Measurements from ENCODE around the gene JPT2. TPM values are rescaled to one million over a fixed set of nuclear protein-coding genes. Genes with fewer than 3 reads are reported as not detected.
A peak's percentile ranks its signal among the peaks of the same experiment; 100 is the strongest.

JPT2 gene
- total RNA-seq, 2 experiments from 2014 or later = 56.1 to 61.7 TPM

- H3K27ac Mint-ChIP-seq = no peak overlapping the region
- peaks cover 38% of the 10 kb centered on the region for H3K4me1 Mint-ChIP-seq (ENCODE audit: low read depth)
- no peak for ATAC-seq
- DNase-seq = no peak
- H3K9me3 Mint-ChIP-seq (ENCODE audit: insufficient read depth) = no peaks in the 10 kb centered on the region
- no peaks in the 10 kb centered on the region for H3K27me3 Mint-ChIP-seq (ENCODE audit: low read depth)
- peaks cover 25% of the 10 kb centered on the region for H3K36me3 Mint-ChIP-seq (ENCODE audit: low read depth)
- H3K4me3 Mint-ChIP-seq = no peak overlapping the region
- POLR2A ChIA-PET = no interaction called here
- CTCF ChIA-PET = interaction anchor here (0.9 kb wide), 1 partner anchor 34 kb away, joined by 3 read pairs; no protein-coding TSS in a partner anchor
Measured at GRCh38 chr16:1681032-1681431, 3.0 kb downstream of the JPT2 start.

- Mint-ChIP-seq H3K27ac (peak overlapping the region; percentile 2), H3K4me1 (ENCODE audit: low read depth) (no peaks in the 10 kb centered on the region), H3K9me3 (ENCODE audit: insufficient read depth) (no peaks in the 10 kb centered on the region), H3K27me3 (ENCODE audit: low read depth) (no peaks in the 10 kb centered on the region), H3K36me3 (ENCODE audit: low read depth) (peaks cover 51% of the 10 kb centered on the region), H3K4me3 (no peak overlapping the region)
- ChIA-PET POLR2A (no interaction called here), CTCF (no interaction called here)
- DNase-seq (no peak), ATAC-seq (no peak)
Measured at GRCh38 chr16:1687427-1688316, 9.6 kb downstream of the JPT2 start.

GRCh38 chr16:1688807-1689560 lies 10.9 kb downstream of the JPT2 start:
- Mint-ChIP-seq H3K36me3 (ENCODE audit: low read depth) (peaks cover 56% of the 10 kb centered on the region), H3K27ac (no peak overlapping the region), H3K4me1 (ENCODE audit: low read depth) (no peaks in the 10 kb centered on the region), H3K9me3 (ENCODE audit: insufficient read depth) (no peaks in the 10 kb centered on the region), H3K4me3 (no peak overlapping the region), H3K27me3 (ENCODE audit: low read depth) (no peaks in the 10 kb centered on the region)
- DNase-seq (no peak), ATAC-seq (no peak)
- ChIA-PET CTCF (no interaction called here), POLR2A (no interaction called here)

- ChIA-PET CTCF (no interaction called here), POLR2A (no interaction called here)
- Mint-ChIP-seq H3K4me1 (ENCODE audit: low read depth) (no peaks in the 10 kb centered on the region), H3K4me3 (no peak overlapping the region), H3K27me3 (ENCODE audit: low read depth) (no peaks in the 10 kb centered on the region), H3K27ac (no peak overlapping the region), H3K9me3 (ENCODE audit: insufficient read depth) (no peaks in the 10 kb centered on the region), H3K36me3 (ENCODE audit: low read depth) (peaks cover 57% of the 10 kb centered on the region)
- ATAC-seq (no peak), DNase-seq (no peak)
Measured at GRCh38 chr16:1689853-1690252, 11.8 kb downstream of the JPT2 start.

GRCh38 chr16:1690810-1691209 lies 12.7 kb downstream of the JPT2 start:
- ChIA-PET POLR2A (no interaction called here), CTCF (interaction anchor here (1.6 kb wide), 1 partner anchor 15 kb away, joined by 5 read pairs; the partner anchor contains the start of gene MAPK8IP3)
- ATAC-seq (no peak), DNase-seq (no peak)
- H3K4me3 Mint-ChIP-seq = no peak overlapping the region
- no peaks in the 10 kb centered on the region for H3K4me1 Mint-ChIP-seq (ENCODE audit: low read depth)
- peaks cover 57% of the 10 kb centered on the region for H3K36me3 Mint-ChIP-seq (ENCODE audit: low read depth)
- no peaks in the 10 kb centered on the region for H3K27me3 Mint-ChIP-seq (ENCODE audit: low read depth)
- H3K27ac Mint-ChIP-seq = no peak overlapping the region
- no peaks in the 10 kb centered on the region for H3K9me3 Mint-ChIP-seq (ENCODE audit: insufficient read depth)

- DNase-seq = no peak
- ATAC-seq = no peak
- Mint-ChIP-seq H3K4me1 (ENCODE audit: low read depth) (no peaks in the 10 kb centered on the region), H3K4me3 (no peak overlapping the region), H3K36me3 (ENCODE audit: low read depth) (peaks cover 58% of the 10 kb centered on the region), H3K9me3 (ENCODE audit: insufficient read depth) (no peaks in the 10 kb centered on the region), H3K27me3 (ENCODE audit: low read depth) (no peaks in the 10 kb centered on the region), H3K27ac (no peak overlapping the region)
- ChIA-PET CTCF (interaction anchor here (1.6 kb wide), 1 partner anchor 15 kb away, joined by 5 read pairs; the partner anchor contains the start of gene MAPK8IP3), POLR2A (no interaction called here)
Measured at GRCh38 chr16:1691276-1691675, 13.2 kb downstream of the JPT2 start.

- Mint-ChIP-seq H3K4me3 (no peak overlapping the region), H3K36me3 (ENCODE audit: low read depth) (peaks cover 63% of the 10 kb centered on the region), H3K27ac (no peak overlapping the region), H3K27me3 (ENCODE audit: low read depth) (no peaks in the 10 kb centered on the region), H3K4me1 (ENCODE audit: low read depth) (no peaks in the 10 kb centered on the region), H3K9me3 (ENCODE audit: insufficient read depth) (no peaks in the 10 kb centered on the region)
- ATAC-seq (no peak), DNase-seq (no peak)
- CTCF ChIA-PET = interaction anchor here (1.6 kb wide), 1 partner anchor 14 kb away, joined by 5 read pairs; the partner anchor contains the start of gene MAPK8IP3
- POLR2A ChIA-PET = interaction anchor here (0.6 kb wide), 1 partner anchor 14 kb away, joined by 6 read pairs; the partner anchor contains the start of gene JPT2
Measured at GRCh38 chr16:1691956-1692355, 13.9 kb downstream of the JPT2 start.

- Mint-ChIP-seq H3K9me3 (ENCODE audit: insufficient read depth) (no peaks in the 10 kb centered on the region), H3K36me3 (ENCODE audit: low read depth) (peaks cover 68% of the 10 kb centered on the region), H3K4me1 (ENCODE audit: low read depth) (no peaks in the 10 kb centered on the region), H3K27me3 (ENCODE audit: low read depth) (no peaks in the 10 kb centered on the region), H3K27ac (no peak overlapping the region), H3K4me3 (no peak overlapping the region)
- CTCF ChIA-PET = interaction anchor here (1.3 kb wide), 1 partner anchor 9 kb away, joined by 5 read pairs; the partner anchor contains the start of gene MAPK8IP3
- ATAC-seq (no peak), DNase-seq (no peak)
- POLR2A ChIA-PET = no interaction called here
Measured at GRCh38 chr16:1696863-1697262, 18.8 kb downstream of the JPT2 start.

GRCh38 chr16:1698680-1699079 lies 20.6 kb downstream of the JPT2 start:
- no peaks in the 10 kb centered on the region for H3K9me3 Mint-ChIP-seq (ENCODE audit: insufficient read depth)
- ChIA-PET POLR2A (no interaction called here), CTCF (no interaction called here)
- no peak overlapping the region for H3K4me3 Mint-ChIP-seq
- peaks cover 62% of the 10 kb centered on the region for H3K36me3 Mint-ChIP-seq (ENCODE audit: low read depth)
- DNase-seq (no peak), ATAC-seq (no peak)
- no peak overlapping the region for H3K27ac Mint-ChIP-seq
- H3K4me1 Mint-ChIP-seq (ENCODE audit: low read depth) = no peaks in the 10 kb centered on the region
- no peaks in the 10 kb centered on the region for H3K27me3 Mint-ChIP-seq (ENCODE audit: low read depth)

GRCh38 chr16:1700246-1700645 lies 22.2 kb downstream of the JPT2 start:
- ATAC-seq = no peak
- no peaks in the 10 kb centered on the region for H3K9me3 Mint-ChIP-seq (ENCODE audit: insufficient read depth)
- POLR2A ChIA-PET = no interaction called here

GRCh38 chr16:1701216-1701878 lies 23.3 kb downstream of the JPT2 start:
- ATAC-seq = no peak
- Mint-ChIP-seq H3K4me1 (ENCODE audit: low read depth) (peaks cover 7% of the 10 kb centered on the region), H3K36me3 (ENCODE audit: low read depth) (peaks cover 48% of the 10 kb centered on the region), H3K9me3 (ENCODE audit: insufficient read depth) (no peaks in the 10 kb centered on the region), H3K27me3 (ENCODE audit: low read depth) (no peaks in the 10 kb centered on the region), H3K4me3 (no peak overlapping the region), H3K27ac (peak overlapping the region; percentile 31)
- no peak for DNase-seq
- POLR2A ChIA-PET = no interaction called here
- CTCF ChIA-PET = interaction anchor here (0.6 to 1.4 kb wide), 2 partner anchors 70 to 187 kb away, joined by 3 to 4 read pairs; no protein-coding TSS in a partner anchor

More at GRCh38 chr16:1700246-1700645, 22.2 kb downstream of the JPT2 start:
- CTCF ChIA-PET = no interaction called here
- Mint-ChIP-seq H3K27ac (no peak overlapping the region), H3K4me1 (ENCODE audit: low read depth) (peaks cover 7% of the 10 kb centered on the region), H3K27me3 (ENCODE audit: low read depth) (no peaks in the 10 kb centered on the region), H3K36me3 (ENCODE audit: low read depth) (peaks cover 53% of the 10 kb centered on the region), H3K4me3 (no peak overlapping the region)
- DNase-seq = no peak

All from activated CD8-positive, alpha-beta T cell treated with anti-CD3 and anti-CD28 coated beads, Interleukin-2, amount 10 ng/mL, durations not matched to agents 7 days and 5 days (primary cell).